ENCODE results near the gene UFC1. TPM values are rescaled to one million over a fixed set of nuclear protein-coding genes. Genes with fewer than 3 reads are reported as not detected.

The UFC1 gene
- total RNA-seq, 1 experiment from 2014 or later: 127 TPM

- Histone ChIP-seq H3K27ac (ENCODE audit: low read length) (no peak overlapping the region), H3K9me3 (ENCODE audit: control insufficient read depth, insufficient read depth, low read depth, low read length) (no peaks in the 10 kb centered on the region), H3K4me1 (ENCODE audit: control insufficient read depth, insufficient read depth, low read length) (no peaks in the 10 kb centered on the region), H3K4me3 (ENCODE audit: low read depth in 2 of 2, low read length in 2 of 2) (no peak overlapping the region), H3K36me3 (ENCODE audit: control insufficient read depth, insufficient read depth, low read length) (no peaks in the 10 kb centered on the region; the same call in 1 of the 2 replicates), H3K27me3 (ENCODE audit: control insufficient read depth, insufficient read depth, low read length) (no peaks in the 10 kb centered on the region)
- CTCF ChIA-PET: no interaction called here
- TF ChIP-seq CTCF (IDR thresholded peaks at IDR 0.05) (no peak), POLR2AphosphoS5 (IDR thresholded peaks at IDR 0.05; ENCODE audit: low read depth, low read length) (no peak), SIN3A (IDR thresholded peaks at IDR 0.05; ENCODE audit: borderline replicate concordance, insufficient read depth, low read depth, low read length) (no peak), TCF7L2 (IDR thresholded peaks at IDR 0.05; ENCODE audit: low read depth, low read length) (no peak)
- TF ChIP-seq, protein P1, sequence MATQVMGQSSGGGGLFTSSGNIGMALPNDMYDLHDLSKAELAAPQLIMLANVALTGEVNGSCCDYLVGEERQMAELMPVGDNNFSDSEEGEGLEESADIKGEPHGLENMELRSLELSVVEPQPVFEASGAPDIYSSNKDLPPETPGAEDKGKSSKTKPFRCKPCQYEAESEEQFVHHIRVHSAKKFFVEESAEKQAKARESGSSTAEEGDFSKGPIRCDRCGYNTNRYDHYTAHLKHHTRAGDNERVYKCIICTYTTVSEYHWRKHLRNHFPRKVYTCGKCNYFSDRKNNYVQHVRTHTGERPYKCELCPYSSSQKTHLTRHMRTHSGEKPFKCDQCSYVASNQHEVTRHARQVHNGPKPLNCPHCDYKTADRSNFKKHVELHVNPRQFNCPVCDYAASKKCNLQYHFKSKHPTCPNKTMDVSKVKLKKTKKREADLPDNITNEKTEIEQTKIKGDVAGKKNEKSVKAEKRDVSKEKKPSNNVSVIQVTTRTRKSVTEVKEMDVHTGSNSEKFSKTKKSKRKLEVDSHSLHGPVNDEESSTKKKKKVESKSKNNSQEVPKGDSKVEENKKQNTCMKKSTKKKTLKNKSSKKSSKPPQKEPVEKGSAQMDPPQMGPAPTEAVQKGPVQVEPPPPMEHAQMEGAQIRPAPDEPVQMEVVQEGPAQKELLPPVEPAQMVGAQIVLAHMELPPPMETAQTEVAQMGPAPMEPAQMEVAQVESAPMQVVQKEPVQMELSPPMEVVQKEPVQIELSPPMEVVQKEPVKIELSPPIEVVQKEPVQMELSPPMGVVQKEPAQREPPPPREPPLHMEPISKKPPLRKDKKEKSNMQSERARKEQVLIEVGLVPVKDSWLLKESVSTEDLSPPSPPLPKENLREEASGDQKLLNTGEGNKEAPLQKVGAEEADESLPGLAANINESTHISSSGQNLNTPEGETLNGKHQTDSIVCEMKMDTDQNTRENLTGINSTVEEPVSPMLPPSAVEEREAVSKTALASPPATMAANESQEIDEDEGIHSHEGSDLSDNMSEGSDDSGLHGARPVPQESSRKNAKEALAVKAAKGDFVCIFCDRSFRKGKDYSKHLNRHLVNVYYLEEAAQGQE (IDR thresholded peaks at IDR 0.05; ENCODE audit: insufficient read depth in 1 of 2, low read depth in 2 of 2, low read length in 1 of 2): no peak
- ATAC-seq (no peak), DNase-seq (ENCODE audit: low read depth, low spot score) (no peak)
- intact Hi-C loops (cut with micrococcal nuclease; ENCODE audit: unreplicated experiment) (no loop called here), in situ Hi-C loops (cut with HindIII; ENCODE audit: low pct_unique_long_range_greater_than_20kb, low sequenced_read_pairs) (no loop called here)
- POLR2A ChIA-PET: interaction anchor here (0.9 kb wide), 1 partner anchor 21 kb away, joined by 7 read pairs; the partner anchor contains the start of genes NIT1 and PFDN2
- no TSS peak for BruUV-seq (replicated peaks)
Observed at GRCh38 chr1:161138431-161138830, 15.3 kb upstream of the UFC1 start.

DNA sequence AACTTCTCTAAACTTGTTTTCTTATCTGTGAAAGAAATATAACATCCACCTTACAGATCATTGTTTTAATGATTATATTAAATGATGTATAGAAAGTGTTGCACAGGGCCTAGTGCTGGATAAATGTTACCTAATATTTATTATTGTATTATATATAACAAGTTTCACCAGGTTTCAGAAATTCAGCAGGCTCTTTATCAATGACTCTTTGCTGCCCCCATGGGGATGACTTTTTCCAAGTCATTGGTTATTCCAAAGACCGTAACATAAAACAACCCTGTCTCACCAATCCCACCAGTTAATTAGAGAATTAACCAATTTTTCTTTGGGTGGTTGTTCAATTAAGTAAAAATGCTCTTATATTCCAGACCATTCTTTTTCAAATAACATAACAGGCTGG is 14.0 kb upstream of the UFC1 start:
- Histone ChIP-seq H3K27ac (ENCODE audit: low read length) (no peak overlapping the region), H3K4me3 (ENCODE audit: low read depth in 2 of 2, low read length in 2 of 2) (no peak overlapping the region), H3K4me1 (ENCODE audit: control insufficient read depth, insufficient read depth, low read length) (no peaks in the 10 kb centered on the region), H3K36me3 (ENCODE audit: control insufficient read depth, insufficient read depth, low read length) (no peaks in the 10 kb centered on the region), H3K27me3 (ENCODE audit: control insufficient read depth, insufficient read depth, low read length) (no peaks in the 10 kb centered on the region), H3K9me3 (ENCODE audit: control insufficient read depth, insufficient read depth, low read depth, low read length) (no peaks in the 10 kb centered on the region)
- CTCF ChIA-PET: interaction anchor here (0.6 kb wide), 1 partner anchor 146 kb away, joined by 15 read pairs; no protein-coding TSS in a partner anchor
- DNase-seq (ENCODE audit: low read depth, low spot score) (no peak), ATAC-seq (peak; percentile 80; the same call in 1 of the 2 replicates)
- in situ Hi-C loops (cut with HindIII; ENCODE audit: low pct_unique_long_range_greater_than_20kb, low sequenced_read_pairs): no loop called here
- intact Hi-C loops (cut with micrococcal nuclease; ENCODE audit: unreplicated experiment): no loop called here
- TF ChIP-seq CTCF (IDR thresholded peaks at IDR 0.05) (no peak; the same call in 1 of the 2 replicates), SIN3A (IDR thresholded peaks at IDR 0.05; ENCODE audit: borderline replicate concordance, insufficient read depth, low read depth, low read length) (no peak), POLR2AphosphoS5 (IDR thresholded peaks at IDR 0.05; ENCODE audit: low read depth, low read length) (no peak), TCF7L2 (IDR thresholded peaks at IDR 0.05; ENCODE audit: low read depth, low read length) (no peak)
- TF ChIP-seq, protein P1 (IDR thresholded peaks at IDR 0.05; ENCODE audit: insufficient read depth in 1 of 2, low read depth in 2 of 2, low read length in 1 of 2): no peak
- no TSS peak for BruUV-seq (replicated peaks)
- POLR2A ChIA-PET: interaction anchor here (0.7 kb wide), 1 partner anchor 18 kb away, joined by 3 read pairs; no protein-coding TSS in a partner anchor
